Uterus (tissue), 2 donors: ENCODE measurements around the gene OR11H6.

Experiments used
- POLR2A ChIP-seq, 2 donors: fragments of 450-650 bp; IDR thresholded peaks; one replicate each; pipeline ENCODE4 v1.6.1; 2016; ENCODE audit warnings: antibody characterized with exemption in 2 of 2, mild to moderate bottlenecking in 1 of 2, moderate library complexity in 1 of 2
- TF ChIP-seq, protein P1 (sequence below), 4 experiments: fragments of 200-600 bp in 2 of 4; fragments of 450-650 bp in 2 of 4; sonication (generic) in 2 of 4; IDR thresholded peaks; one replicate each; pipeline ENCODE4 v1.5.1; 2016 to 2019; ENCODE audit warnings: antibody characterized with exemption in 4 of 4, mild to moderate bottlenecking in 2 of 4, moderate library complexity in 1 of 4

DNA sequence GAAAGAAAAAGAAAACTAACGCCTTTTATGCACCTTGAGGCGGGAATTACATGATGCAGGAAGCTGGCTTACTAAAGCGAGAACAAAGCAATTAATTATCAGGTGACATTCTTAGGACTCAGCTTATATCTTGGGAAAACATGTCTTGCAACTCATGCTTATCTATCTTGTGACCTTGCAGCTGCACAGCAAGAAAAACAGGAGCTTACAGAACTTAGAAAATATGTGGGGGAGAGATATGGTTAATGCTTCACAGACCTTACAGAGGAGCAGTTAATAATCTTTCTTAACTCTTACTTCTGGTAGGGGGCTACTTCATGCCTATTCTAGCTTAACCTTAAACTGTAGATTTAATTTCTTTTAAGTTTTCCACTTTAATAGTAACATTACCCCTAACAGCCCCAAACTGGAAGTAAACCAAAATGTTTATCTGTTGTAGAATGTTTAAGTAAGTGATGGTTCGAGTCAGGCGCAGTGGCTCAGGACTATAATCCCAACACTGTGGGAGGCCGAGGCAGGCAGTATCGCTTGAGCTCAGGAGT is 46.0 kb upstream of the OR11H6 start:
- TF ChIP-seq, protein P1, sequence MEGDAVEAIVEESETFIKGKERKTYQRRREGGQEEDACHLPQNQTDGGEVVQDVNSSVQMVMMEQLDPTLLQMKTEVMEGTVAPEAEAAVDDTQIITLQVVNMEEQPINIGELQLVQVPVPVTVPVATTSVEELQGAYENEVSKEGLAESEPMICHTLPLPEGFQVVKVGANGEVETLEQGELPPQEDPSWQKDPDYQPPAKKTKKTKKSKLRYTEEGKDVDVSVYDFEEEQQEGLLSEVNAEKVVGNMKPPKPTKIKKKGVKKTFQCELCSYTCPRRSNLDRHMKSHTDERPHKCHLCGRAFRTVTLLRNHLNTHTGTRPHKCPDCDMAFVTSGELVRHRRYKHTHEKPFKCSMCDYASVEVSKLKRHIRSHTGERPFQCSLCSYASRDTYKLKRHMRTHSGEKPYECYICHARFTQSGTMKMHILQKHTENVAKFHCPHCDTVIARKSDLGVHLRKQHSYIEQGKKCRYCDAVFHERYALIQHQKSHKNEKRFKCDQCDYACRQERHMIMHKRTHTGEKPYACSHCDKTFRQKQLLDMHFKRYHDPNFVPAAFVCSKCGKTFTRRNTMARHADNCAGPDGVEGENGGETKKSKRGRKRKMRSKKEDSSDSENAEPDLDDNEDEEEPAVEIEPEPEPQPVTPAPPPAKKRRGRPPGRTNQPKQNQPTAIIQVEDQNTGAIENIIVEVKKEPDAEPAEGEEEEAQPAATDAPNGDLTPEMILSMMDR (IDR thresholded peaks at IDR 0.05), result no peak
- no peak for TF ChIP-seq POLR2A (IDR thresholded peaks at IDR 0.05)
